Stimulated activated CD4-positive, alpha-beta T cell treated with anti-CD3 and anti-CD28 coated beads, TNF-alpha, amount 100 ng/mL, for 4 hours (primary cell): ENCODE measurements around the gene TRAPPC2L.

Experiments used
- DNase-seq, 3 experiments: peaks; one replicate each; pipeline ENCODE4 v3.0.0-alpha.2; 2020; ENCODE audit warnings: low read depth in 3 of 3

Gene TRAPPC2L

GRCh38 chr16:88859381-88860091, 2.6 kb downstream of the TRAPPC2L start:
- DNase-seq: no peak

DNA sequence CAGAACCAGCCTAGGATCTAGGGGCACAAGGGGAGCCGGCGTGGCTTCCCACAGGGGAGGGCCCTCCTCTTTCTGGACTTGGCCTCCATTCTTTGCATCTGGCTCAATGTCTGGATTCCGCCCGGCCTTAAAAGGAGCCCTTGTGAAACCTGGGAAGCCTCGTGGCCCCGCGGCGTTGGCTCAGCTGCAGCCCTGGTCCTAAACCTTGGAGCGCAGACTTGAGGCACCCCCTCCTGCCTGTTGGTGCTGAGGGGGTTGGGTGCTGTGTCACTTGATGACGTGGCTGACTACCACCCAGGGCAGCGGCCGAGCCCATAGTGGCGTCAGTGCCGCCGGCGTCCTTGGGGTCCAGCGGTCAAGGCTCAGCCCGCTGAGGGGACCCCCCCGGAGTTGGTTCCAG, 4.4 kb downstream of the TRAPPC2L start:
- no peak for DNase-seq

DNA sequence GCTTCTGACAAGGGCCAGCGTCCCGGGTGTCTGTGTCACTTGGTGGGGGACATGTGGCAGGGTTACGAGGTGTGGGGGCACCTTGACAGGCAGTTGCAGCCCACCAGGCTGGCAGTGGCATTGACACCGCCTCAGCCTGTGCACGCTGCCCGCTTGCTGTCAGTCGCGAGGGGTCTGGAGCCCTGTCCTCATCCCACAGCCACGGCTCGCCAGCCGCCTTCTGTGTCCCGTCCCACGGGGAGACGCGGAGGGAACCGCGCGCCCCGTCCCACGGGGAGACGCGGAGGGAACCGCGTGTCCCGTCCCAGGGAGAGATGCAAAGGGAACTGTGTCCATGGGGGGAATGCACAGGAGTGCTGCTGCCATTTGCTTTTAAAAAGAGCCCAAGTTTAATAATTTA, 6.0 kb downstream of the TRAPPC2L start:
- no peak for DNase-seq

- DNase-seq: no peak
Observed at GRCh38 chr16:88863426-88863825, 6.5 kb downstream of the TRAPPC2L start.

GRCh38 chr16:88864099-88864498, 7.2 kb downstream of the TRAPPC2L start:
- DNase-seq: no peak

GRCh38 chr16:88864521-88864920, 7.6 kb downstream of the TRAPPC2L start:
- DNase-seq: no peak

DNA sequence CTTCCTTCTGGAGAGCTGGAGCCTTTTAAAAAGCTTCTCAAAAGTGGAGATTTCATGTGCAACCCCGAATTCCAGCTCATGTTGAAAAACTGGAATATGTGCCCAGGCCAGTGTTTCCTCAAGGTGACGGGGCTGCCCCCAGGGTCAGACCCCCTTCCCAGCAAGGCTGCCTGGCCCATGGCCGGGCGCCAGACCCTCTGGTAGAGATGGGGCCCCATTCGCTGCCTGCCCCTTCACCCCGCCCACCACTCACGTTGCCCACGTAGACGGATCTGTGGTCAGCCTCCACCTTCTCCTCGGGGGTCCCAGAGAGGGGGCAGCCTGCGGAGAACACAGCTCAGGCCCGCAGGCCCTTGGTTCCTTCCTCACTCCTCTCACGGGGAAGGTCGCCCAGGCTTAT, 8.4 kb downstream of the TRAPPC2L start:
- DNase-seq: no peak

GRCh38 chr16:88865742-88866141, 8.8 kb downstream of the TRAPPC2L start:
- DNase-seq: no peak

- no peak for DNase-seq
Observed at GRCh38 chr16:88866151-88866920, 9.4 kb downstream of the TRAPPC2L start, which contains the start of gene PABPN1L. Gene PABPN1L (minus strand): TSS chr16:88866660. CDS start chr16:88866606, 54 bp downstream.

GRCh38 chr16:88867581-88868246, 10.8 kb downstream of the TRAPPC2L start:
- DNase-seq: no peak

GRCh38 chr16:88868974-88869672, 12.2 kb downstream of the TRAPPC2L start:
- no peak for DNase-seq

DNA sequence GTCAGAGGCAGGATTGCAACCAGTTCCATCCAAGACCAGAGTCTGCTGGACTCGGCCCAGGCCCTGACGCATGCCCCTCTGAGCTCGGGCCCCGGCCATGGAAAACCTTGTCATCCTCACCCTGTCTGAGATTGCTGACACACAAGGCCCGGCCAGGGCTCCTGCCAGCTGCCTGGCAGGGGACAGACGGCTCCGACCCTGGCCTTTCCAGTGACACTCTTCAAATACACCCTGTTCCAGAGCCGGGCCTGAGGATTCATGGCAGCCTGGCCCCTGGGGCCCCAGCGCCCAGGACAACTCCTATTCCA, 12.7 kb downstream of the TRAPPC2L start:
- DNase-seq: no peak

GRCh38 chr16:88870608-88871348, 13.9 kb downstream of the TRAPPC2L start:
- no peak for DNase-seq

GRCh38 chr16:88871349-88871702, 14.4 kb downstream of the TRAPPC2L start:
- DNase-seq: no peak

- DNase-seq: no peak
Observed at GRCh38 chr16:88871730-88872416, 14.9 kb downstream of the TRAPPC2L start.

DNA sequence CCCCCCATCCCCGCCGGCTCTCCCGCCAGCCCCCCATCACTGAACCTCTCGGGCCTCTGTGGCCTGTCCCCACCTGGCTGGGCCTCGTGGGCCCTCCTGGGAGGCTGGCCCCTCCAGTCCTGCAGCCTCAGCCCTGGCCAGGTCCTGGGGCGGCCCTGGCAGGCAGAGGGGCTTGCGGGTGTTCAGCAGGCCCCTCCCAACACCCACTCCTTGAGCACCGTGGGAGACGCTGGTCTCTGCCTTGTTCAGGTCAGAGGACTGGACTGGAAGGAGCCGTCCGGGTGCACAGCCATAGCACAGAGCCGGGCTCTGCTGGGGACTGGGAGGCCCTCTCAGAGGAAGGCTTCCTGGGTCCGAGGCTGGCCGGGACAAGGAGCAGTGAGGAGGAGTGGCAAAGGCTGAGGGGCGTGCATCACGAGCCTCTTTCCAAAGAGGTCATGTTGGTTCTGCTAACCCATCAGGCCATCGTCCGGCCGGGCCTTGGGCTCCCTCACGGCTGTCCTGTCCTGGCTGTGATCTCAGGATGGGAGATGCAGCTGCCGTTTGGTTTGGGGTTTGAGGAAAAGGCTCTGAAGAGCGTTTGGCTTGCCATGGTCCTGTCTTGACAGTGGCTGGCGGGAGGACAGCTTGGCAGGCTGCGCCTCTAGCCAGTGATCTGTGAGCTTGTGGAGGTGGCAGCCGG, 15.9 kb downstream of the TRAPPC2L start:
- DNase-seq: no peak

DNA sequence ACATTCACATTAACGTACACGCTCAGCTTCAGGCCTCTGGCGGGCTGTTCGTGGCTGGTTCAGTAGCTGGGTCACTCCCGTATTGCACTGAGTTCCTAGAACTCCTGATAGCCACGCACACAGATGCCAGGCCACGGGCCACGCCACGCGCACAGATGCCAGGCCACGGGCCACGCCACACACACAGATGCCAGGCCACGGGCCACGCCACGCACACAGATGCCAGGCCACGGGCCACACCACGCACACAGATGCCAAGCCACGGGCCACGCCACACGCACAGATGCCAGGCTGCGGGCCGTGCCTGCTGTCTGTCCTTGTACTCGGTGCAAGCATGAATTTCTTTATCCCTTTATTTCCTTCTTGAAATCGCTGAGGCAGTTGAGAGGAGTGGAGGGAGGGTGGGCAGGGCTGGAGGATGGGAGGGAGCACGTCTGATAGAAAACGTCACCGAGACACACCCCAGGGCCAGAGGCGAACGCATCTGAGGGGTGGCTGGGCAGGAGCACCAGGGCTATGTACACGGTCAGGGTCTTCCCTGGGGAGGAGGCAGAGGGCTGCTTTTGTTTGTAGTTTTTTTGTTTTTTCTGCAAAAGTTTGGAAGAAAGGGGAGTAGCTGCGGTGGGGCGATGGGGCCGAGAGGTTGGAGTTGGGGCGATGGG, 18.1 kb downstream of the TRAPPC2L start:
- DNase-seq: no peak

GRCh38 chr16:88875703-88876234, 18.8 kb downstream of the TRAPPC2L start:
- DNase-seq: no peak

DNA sequence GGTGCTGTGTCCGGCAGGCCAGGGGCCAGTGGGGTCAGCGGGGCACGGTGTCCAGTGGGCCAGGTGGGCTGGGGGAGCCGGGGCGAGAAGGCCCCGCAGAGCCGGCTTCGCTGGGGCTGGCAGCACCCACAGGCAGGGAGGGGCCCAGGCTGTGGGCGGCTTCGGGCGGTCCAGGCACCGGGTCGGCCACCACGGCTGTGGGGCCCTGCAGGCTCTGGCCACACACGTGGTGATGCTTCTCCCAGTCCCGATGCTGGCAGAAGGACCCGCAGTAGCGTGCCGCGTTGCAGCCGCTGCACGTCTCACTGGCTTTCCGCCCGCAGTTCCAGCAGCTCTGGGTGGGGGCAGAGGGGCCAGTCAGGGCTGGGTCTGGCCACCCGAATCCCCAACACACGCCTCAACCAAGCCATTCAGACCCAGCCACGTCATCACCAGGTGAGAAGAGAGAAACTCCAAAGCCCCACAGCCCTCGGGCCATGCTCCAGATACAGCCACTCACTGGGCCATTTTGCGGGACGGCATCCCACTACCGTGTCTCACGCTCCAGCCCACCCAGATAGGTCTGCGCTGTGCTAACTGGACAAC, 20.1 kb downstream of the TRAPPC2L start:
- no peak for DNase-seq
